NCI-H526 treated with DMSO at 0.1 percent for 48 hours (cell line): Measurements from ENCODE around the gene UBAC1.
"Not testable (repeated sequence)": the region's sequence is repeated elsewhere in the genome, so short reads cannot be mapped to it uniquely, and the experiment has no call there.

ENCODE experiments used
- DNase-seq: peaks from one replicate; lab custom pipeline; 2025; lab: John Stamatoyannopoulos, UW

UBAC1 gene

GRCh38 chr9:135959814-135960213 is 1.4 kb downstream of the UBAC1 start:
- no peak for DNase-seq

DNA sequence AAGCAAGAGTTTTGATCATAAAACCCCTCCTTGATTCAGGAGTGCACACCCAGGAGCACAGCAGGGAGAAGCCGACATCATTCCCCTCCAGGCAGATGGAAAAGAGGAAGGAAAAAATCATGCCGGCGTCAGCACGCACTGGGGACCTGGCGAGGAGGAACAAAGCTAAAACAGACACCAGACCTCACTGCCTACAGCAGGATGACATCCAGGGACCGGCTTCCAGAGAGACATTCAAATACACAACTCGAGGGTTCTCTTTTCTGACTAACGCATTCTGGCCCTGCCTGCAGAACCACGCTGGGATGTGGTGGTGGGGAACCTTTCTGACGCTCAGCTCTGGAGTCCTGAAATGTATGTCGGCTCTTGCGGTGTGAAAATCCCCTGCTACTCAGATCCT is 2.7 kb downstream of the UBAC1 start:
- DNase-seq = no peak

- DNase-seq = no peak
Observed at GRCh38 chr9:135957431-135957830, 3.7 kb downstream of the UBAC1 start.

GRCh38 chr9:135956802-135957174 is 4.4 kb downstream of the UBAC1 start:
- no peak for DNase-seq

GRCh38 chr9:135955934-135956801 is 5.0 kb downstream of the UBAC1 start:
- DNase-seq = no peak

- DNase-seq = no peak
Observed at GRCh38 chr9:135952664-135953206, 8.4 kb downstream of the UBAC1 start.

DNA sequence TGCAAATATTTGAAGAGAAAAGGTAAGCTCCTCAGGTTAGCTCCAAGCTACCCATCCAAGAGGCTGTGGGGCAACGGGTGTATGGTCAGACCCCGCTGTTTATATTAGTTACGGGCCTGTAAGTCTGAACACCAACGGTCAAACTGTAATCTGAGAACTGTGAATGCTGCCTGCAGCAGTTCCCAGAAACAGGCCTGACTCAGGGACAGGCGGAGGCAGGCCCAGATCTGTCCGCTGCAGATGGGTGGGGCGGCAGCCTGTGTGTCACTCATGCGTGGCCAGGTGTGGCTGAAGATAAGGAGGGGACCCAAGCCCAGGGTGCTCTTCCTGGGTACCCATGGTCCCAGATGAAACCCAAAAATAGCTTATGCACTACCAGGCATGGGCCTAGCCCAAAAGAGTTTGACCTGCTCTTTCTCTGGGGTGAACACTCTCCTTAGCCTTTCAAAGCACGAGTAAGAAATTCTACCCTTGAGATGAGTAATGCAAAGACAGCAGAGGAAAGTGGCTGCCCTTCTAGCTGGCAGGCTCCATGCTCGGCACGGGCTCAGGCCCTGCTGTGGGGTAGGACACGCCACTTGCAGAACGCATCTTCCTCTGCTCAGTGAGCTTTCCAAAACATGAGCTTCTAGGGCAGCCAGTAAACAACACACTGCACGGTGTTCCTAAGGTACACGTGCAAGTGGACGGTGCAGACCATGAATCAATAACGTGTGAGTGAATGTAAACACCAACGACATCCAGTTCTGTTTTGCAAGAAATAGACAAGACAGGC is 9.1 kb downstream of the UBAC1 start:
- DNase-seq = peak; percentile 88

- not testable (repeated sequence) for DNase-seq
Observed at GRCh38 chr9:135951310-135951709, 9.9 kb downstream of the UBAC1 start.

DNA sequence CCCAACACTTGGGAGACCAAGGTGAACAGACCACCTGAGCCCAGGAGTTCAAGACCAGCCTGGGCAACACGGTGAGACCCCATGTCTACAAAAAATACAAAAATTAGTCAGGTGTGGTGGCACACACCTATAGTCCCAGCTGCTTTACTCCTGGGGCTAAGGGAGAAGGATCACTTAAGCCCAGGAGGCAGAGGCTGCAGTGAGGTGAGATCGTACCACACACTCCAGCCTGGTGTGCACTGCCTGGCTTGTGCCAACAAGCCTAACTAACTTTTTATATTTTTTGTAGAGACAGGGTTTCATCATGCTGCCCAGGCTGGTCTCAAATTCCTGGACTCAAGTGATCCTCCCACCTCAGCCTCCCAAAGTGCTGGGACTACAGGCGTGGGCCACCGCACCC is 10.3 kb downstream of the UBAC1 start:
- not testable (repeated sequence) for DNase-seq

GRCh38 chr9:135950135-135950682 is 11.0 kb downstream of the UBAC1 start:
- DNase-seq = no peak

DNA sequence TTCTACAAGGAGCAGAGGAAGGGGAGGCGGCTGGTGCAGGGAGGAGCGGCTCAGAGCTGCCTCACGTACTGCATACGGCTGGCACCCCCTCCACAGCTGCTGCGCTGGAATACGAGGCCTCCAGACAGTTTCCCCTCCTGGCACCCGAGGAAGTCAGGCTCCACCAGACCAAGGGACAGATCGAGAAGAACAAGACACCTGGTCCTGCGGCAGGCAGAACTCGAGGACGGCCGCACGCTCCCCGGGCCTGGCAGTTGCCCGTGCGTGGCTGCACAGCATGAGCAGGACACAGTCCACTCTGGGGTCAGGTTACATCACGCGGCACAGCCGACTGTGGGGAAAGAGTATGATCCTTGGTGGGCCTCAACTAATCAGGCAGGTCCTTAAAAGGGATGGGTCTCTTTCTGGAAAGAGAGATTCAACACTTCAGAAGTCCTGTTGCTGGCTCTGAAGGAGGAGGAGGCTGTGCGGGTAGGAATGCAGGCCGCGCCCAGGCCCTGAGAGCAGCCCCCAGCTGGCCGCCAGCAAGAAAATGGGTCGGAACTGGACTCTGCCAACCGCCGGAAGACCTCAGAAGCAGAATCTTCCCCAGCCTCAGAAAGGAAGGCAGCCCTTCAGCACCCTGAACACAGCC is 11.6 kb downstream of the UBAC1 start:
- DNase-seq = no peak

DNA sequence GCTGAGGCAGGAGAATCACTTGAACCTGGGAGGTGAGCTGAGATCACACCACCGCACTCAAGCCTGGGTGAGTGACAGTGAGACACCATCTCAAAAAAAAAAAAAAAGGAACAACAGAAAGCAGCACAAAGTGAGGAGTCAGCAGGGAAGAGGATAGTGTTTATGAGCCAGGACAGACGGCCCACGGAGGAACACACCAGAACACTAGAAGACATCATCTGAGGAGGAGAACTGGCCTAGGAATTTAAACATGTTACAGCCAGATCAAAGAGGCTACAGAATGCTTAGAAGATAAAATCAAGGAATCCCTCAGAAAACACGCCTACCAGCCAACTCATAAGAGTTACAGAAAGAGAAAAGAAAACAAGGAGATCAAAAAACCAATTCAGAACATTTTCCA is 12.2 kb downstream of the UBAC1 start:
- no peak for DNase-seq

GRCh38 chr9:135948446-135948845 is 12.7 kb downstream of the UBAC1 start:
- DNase-seq = no peak

- DNase-seq = no peak
Observed at GRCh38 chr9:135947582-135947981, 13.6 kb downstream of the UBAC1 start.

DNA sequence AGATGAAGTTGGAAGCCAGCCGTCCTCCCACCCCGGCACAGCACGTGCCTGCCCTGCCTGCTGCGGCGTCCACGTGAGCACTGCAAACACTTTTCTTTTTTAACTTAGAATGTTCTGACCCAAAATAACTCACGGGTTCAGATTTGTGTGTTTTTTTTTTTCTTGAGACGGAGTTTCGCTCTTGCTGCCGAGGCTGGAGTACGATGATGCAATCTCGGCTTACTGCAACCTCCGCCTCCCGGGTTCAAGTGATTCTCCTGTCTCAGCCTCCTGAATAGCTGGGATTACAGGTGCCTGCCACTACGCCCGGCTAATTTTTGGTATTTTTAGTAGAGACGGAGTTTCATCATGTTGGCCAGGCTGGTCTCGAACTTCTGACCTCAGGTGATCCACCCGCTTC is 14.1 kb downstream of the UBAC1 start:
- DNase-seq = not testable (repeated sequence)

- no peak for DNase-seq
Observed at GRCh38 chr9:135946392-135946994, 14.7 kb downstream of the UBAC1 start.

DNA sequence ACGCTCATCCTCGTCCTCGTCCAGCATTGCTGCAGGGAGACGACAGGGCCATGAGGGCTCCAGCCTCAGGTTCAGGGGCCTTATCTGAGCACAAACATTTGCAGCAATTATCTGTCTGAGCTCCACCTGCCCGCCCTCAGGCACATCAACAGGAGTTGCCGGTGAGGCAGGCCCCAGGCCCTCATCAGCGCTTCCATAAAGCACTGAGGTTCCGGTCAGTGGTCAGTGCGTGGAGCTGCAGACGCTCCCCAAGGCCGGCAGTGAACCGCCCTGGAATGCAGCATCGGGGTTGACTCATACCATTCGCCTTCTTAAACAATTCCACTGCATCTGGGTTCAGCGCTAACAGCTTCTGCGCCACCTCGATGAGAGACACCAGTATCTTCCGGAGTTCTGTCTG is 15.2 kb downstream of the UBAC1 start:
- DNase-seq = no peak

GRCh38 chr9:135944444-135945252 is 16.5 kb downstream of the UBAC1 start:
- DNase-seq = no peak

DNA sequence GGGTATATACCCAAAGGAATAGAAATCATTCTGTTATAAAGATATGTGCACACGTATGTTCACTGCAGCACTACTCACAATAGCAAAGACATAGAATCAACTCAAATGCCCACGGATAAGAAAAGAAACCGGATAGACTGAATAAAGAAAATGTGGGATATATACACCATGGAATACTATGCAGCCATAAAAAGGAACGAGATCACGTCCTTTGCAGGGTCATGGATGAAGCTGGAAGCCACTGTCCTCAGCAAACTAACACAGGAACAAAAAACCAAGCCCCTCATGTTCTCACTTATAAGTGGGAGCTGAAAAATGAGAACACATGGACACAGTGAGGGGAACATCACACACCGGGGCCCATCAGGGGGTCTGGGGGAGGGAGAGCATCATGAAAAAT is 17.6 kb downstream of the UBAC1 start:
- DNase-seq = not testable (repeated sequence)

DNA sequence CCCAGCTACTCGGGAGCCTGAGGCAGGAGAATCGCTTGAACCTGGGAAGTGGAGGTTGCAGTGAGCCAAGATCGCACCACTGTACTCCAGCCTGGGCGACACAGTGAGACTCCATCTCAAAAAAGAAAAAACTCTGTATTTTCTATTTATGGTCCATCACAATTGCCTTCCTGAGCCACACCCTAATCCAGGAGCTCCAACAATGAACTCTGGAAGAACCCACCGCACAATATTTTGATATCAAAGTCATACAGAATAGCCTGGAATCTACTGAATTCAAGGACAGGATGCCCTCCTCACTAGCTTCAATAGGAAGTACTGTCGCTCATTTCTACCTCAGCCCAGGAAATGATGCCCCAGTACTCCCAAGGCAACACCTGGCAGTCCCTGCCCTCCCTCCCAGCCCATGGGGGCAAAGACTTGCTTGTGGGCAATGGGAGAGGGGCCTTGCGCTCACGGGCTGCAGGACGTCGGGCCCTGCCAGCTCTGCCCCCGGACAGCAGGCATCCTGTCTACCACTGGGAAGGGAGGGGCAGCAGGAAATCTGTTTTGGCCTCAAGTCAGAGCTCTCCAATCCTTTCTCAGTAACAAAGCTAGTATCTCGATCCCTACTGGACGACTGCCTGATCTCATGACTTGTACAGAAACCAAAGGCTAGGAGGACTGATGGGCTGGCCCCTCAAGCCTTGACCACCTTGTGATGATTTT is 19.7 kb downstream of the UBAC1 start:
- DNase-seq = no peak
